GM18907 (cell line): ENCODE measurements around the gene SMAD3.

Experiments
- ATAC-seq: cut with Tn5 transposase; IDR thresholded peaks from one replicate; pipeline ENCODE4 v1.9.1; 2021; ENCODE audit warnings: mild to moderate bottlenecking, moderate library complexity; ENCODE audit not compliant: unreplicated experiment

Gene SMAD3

GRCh38 chr15:67156834-67157233 is 91.4 kb downstream of the SMAD3 start:
- ATAC-seq, result no peak

GRCh38 chr15:67157521-67158252 is 92.3 kb downstream of the SMAD3 start:
- ATAC-seq, result no peak

- ATAC-seq, result no peak
These were observed 93.0 kb downstream of the SMAD3 start for GRCh38 chr15:67158367-67158766.

- ATAC-seq, result no peak
These were observed 96.0 kb downstream of the SMAD3 start for GRCh38 chr15:67161412-67161811.

GRCh38 chr15:67161881-67162280 is 96.5 kb downstream of the SMAD3 start:
- ATAC-seq, result no peak

GRCh38 chr15:67163180-67163579 is 97.8 kb downstream of the SMAD3 start:
- ATAC-seq, result no peak

- no peak for ATAC-seq
These were observed 99.0 kb downstream of the SMAD3 start for GRCh38 chr15:67164401-67164791.

- ATAC-seq, result no peak
These were observed 99.4 kb downstream of the SMAD3 start for GRCh38 chr15:67164811-67165253.

- ATAC-seq, result no peak
These were observed 100.2 kb downstream of the SMAD3 start for GRCh38 chr15:67165254-67166253.

- ATAC-seq, result no peak
These were observed 101.0 kb downstream of the SMAD3 start for GRCh38 chr15:67166280-67167009.

- no peak for ATAC-seq
These were observed 101.7 kb downstream of the SMAD3 start for GRCh38 chr15:67167091-67167490.

GRCh38 chr15:67168694-67169093 is 103.3 kb downstream of the SMAD3 start:
- no peak for ATAC-seq

GRCh38 chr15:67170143-67170925 is 104.9 kb downstream of the SMAD3 start:
- no peak for ATAC-seq

- ATAC-seq, result no peak
These were observed 106.1 kb downstream of the SMAD3 start for GRCh38 chr15:67171471-67171870.

- no peak for ATAC-seq
These were observed 106.8 kb downstream of the SMAD3 start for GRCh38 chr15:67172172-67172571.

GRCh38 chr15:67173005-67173404 is 107.6 kb downstream of the SMAD3 start:
- no peak for ATAC-seq

GRCh38 chr15:67173786-67174185 is 108.4 kb downstream of the SMAD3 start:
- ATAC-seq, result no peak

GRCh38 chr15:67174446-67174845 is 109.0 kb downstream of the SMAD3 start:
- ATAC-seq, result no peak

- no peak for ATAC-seq
These were observed 109.6 kb downstream of the SMAD3 start for GRCh38 chr15:67174864-67175573.

GRCh38 chr15:67175643-67176071 is 110.3 kb downstream of the SMAD3 start:
- no peak for ATAC-seq
